ENCODE data around the gene TTLL12.

TTLL12 gene

DNA sequence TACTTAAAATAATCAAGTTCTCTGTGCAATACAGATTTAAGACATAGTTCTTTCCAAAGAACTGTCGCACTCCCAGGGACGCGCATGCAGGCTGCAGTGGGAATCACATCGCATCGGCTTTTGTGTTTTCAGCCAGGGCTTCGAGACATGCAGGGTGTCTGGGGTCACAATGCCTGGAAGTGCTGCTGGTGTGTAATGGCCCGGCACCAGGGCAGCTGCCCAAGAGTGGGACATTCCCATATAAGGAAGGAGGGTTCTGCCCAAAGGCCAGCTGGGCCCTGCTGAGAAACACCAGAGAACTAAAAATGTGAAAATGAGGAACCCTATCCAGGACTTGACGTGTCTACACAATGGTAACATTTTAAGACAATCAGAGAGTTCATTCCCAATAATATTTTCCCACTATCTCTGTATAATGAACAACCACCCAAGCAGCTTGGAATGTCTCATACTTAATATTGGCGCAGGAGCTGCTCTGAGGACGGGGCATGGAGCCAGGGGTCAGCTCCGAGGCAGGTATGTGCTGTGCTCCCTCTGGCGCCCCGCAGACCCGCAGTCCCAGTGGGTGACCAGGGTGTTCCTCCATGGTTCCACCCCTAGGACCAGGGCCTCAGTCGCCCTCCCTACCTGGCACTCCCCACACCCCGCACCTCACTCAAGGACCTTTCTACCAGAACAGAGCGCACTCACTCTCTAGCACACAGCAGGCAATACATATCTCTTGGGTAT, 55.0 kb downstream of the TTLL12 start:
- no peak overlapping the region for H3K27ac ChIP-seq
- TF ChIP-seq, protein P1, sequence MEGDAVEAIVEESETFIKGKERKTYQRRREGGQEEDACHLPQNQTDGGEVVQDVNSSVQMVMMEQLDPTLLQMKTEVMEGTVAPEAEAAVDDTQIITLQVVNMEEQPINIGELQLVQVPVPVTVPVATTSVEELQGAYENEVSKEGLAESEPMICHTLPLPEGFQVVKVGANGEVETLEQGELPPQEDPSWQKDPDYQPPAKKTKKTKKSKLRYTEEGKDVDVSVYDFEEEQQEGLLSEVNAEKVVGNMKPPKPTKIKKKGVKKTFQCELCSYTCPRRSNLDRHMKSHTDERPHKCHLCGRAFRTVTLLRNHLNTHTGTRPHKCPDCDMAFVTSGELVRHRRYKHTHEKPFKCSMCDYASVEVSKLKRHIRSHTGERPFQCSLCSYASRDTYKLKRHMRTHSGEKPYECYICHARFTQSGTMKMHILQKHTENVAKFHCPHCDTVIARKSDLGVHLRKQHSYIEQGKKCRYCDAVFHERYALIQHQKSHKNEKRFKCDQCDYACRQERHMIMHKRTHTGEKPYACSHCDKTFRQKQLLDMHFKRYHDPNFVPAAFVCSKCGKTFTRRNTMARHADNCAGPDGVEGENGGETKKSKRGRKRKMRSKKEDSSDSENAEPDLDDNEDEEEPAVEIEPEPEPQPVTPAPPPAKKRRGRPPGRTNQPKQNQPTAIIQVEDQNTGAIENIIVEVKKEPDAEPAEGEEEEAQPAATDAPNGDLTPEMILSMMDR (IDR thresholded peaks at IDR 0.05), result no peak
- TF ChIP-seq ZFX (IDR thresholded peaks at IDR 0.05; ENCODE audit: borderline replicate concordance), result no peak

DNA sequence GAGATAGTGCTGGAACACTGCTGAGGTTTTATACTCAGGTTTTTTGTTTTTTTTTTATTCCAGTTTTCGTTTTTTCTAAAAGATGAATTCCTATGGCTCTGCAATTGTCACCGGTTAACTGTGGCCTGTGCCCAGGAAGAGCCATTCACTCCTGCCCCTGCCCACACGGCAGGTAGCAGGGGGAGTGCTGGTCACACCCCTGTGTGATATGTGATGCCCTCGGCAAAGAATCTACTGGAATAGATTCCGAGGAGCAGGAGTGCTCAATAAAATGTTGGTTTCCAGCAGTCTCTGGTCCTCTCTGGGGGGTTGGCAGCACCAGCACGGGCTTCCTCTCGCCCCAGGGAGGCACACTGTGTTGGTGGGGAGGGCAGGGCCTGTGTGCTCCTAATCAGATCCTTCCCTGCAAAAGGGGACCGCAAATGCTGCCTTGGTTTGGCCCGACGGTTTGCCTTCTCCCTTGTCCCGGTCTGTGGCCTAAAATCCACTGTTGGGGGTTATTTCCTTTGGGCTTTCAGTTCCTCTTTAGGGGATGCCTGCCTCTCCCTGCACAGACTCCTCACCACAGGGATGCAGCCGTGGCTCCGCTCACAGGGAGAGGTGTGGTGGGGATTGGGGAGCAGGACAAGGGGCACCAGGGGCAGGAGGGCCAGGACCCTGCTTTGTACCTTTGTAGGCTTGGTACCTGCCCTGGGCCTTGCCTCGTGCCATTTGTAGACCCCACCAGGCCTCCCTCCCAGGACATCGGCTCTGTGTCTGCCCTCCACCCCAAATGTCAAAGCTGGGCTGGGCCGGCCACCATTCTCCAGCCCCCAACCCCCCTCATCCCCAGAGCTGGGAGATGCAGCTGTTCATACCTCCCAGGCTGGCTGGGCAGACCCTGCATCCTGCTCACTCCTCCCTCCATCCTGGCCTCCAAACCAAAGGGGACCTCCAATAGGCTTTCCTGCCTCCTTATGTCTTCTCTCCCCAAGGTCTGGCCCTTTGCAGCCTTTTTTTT, 57.2 kb downstream of the TTLL12 start:
- H3K27ac ChIP-seq, result no peak overlapping the region
- TF ChIP-seq, protein P1 (IDR thresholded peaks at IDR 0.05), result no peak
- no peak for TF ChIP-seq ZFX (IDR thresholded peaks at IDR 0.05; ENCODE audit: borderline replicate concordance)

DNA sequence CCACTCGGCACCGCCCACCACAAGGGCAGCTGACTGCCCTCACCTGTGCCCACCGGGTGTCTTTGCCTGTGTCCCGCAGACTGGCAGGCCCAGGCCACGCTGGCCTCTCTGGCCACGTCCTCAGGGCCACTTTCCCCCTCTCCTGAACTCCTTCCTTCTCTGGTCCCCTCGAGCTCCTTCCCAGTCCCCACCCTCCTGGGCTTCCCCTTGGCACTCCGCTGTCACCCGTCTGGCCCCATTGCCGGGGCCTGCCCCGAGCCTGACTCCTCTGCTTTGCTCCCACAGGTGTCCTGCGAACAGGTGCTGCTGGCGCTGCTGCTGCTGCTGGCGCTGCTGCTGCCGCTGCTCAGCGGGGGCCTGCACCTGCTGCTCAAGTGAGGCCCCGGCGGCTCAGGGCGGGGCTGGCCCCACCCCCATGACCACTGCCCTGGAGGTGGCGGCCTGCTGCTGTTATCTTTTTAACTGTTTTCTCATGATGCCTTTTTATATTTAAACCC, 58.0 kb downstream of the TTLL12 start:
- TF ChIP-seq, protein P1 (IDR thresholded peaks at IDR 0.05), result no peak
- TF ChIP-seq ZFX (IDR thresholded peaks at IDR 0.05; ENCODE audit: borderline replicate concordance), result no peak
- H3K27ac ChIP-seq, result no peak overlapping the region

DNA sequence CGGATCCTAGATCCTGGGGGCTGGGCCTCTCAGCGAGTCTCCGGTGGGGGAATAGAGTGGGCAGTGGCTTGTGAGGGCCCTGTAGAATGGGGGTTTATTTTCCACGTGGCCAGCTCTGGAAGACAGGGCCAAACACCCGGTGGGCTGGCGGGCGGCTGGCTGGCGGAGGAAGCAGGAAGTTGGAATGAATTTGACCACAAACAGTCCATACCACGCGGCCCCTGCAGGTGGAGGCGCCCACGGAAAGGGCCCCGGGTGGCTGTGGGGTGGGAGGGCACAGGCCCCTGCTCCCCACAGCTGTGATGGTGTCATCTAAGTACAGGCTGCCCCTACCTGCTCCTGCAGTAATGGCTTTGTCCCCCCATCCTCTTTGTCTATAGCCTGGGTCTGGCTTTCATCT, 58.8 kb downstream of the TTLL12 start:
- H3K27ac ChIP-seq, result no peak overlapping the region
- TF ChIP-seq ZFX (IDR thresholded peaks at IDR 0.05; ENCODE audit: borderline replicate concordance), result no peak
- TF ChIP-seq, protein P1 (IDR thresholded peaks at IDR 0.05), result no peak

DNA sequence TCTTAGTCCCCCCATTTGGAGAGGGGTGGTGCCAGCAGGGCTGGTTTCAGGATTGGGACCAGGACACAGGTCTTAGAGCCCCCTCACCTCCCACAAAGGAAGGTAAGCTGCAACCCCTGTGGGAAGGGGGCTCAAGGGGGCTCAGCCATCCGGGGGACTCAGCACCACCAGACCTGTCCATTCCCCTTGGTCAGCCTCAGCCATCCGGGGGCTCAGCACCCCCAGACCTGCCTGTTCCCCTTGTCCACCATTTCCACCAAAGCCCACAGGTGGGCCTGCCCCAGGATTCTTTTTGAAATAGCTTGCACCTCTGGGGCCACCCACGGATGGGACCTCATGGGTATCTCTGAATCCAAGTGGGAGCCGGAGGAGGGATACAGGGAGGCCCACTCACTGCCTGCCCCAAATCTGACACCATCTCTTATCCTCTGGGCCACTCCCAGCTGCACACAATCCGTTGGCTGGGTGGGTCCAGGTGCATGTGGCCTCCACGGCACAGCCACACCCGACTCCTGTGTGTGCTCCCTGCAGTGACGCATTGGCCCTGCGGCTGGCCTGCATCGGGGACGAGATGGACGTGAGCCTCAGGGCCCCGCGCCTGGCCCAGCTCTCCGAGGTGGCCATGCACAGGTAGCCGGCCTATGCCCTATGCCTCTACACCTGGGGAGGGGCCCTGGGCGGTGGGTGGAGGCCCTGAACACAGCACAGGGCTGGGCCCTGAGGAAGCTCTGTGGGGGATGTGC, 59.6 kb downstream of the TTLL12 start:
- no peak for TF ChIP-seq ZFX (IDR thresholded peaks at IDR 0.05; ENCODE audit: borderline replicate concordance)
- TF ChIP-seq, protein P1 (IDR thresholded peaks at IDR 0.05), result no peak
- H3K27ac ChIP-seq, result no peak overlapping the region

DNA sequence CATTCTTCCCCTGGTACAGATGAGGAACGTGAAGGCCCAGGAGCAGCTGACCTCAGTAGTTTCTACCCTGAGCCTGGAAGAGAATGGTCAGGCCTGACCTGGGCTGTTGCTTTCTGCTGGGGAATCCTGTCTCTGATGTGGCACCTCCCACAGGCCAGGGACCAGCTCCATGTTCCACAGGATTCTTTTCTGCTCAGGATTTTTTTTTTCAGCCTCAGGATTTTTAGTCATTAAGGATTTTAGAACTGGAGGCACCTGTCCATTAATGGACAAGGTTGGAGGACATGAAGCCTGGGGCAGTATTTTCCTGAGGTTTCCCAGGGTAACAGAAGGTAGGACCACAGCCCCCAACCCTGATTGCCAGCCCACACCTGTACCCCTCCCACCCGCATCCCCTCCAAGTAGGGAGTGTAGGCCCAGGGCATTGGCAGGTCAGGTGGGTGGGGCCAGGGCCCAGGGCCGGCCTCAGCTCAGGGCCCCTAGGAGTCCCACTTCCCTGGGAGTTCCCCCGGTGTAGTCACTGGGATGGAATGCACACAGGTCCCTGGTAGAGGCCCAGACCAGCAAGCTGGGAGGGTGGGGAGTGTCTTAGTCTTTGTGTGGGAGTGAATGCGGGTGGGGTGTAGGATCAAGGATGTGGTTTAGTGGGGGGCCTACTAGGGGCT, 60.3 kb downstream of the TTLL12 start:
- TF ChIP-seq, protein P1 (IDR thresholded peaks at IDR 0.05), result no peak
- no peak for TF ChIP-seq ZFX (IDR thresholded peaks at IDR 0.05; ENCODE audit: borderline replicate concordance)
- H3K27ac ChIP-seq, result no peak overlapping the region

All from 22Rv1 (cell line).